B cell (primary cell): Measurements from ENCODE around the gene CDS1. TPM values are rescaled to one million over a fixed set of nuclear protein-coding genes. Genes with fewer than 3 reads are reported as not detected.

ENCODE experiments used
- ATAC-seq: fragments of 200-7000 bp; cut with Tn5 transposase; one replicate; pipeline ENCODE4 v1.10.0; 2021; ENCODE audit warnings: low read depth, mild to moderate bottlenecking, moderate number of reproducible peaks, moderate library complexity
- CTCF ChIA-PET: fragments of 350-600 bp; sonication (Branson Sonifier 250); formaldehyde crosslinking; loops from one replicate; lab custom pipeline; 2021; ENCODE audit warnings: antibody characterized with exemption, inconsistent platforms; lab: Charles Lee
- POLR2A ChIA-PET: fragments of 350-600 bp; sonication (Branson Sonifier 250); formaldehyde crosslinking; loops from one replicate; lab custom pipeline; 2021; ENCODE audit warnings: antibody characterized with exemption; lab: Charles Lee
- DNase-seq: peaks from one replicate; pipeline ENCODE4 v3.0.0; 2013
- H2AFZ ChIP-seq: 2 replicates; pipeline ENCODE4 v1.6.1; 2012; ENCODE audit warnings: mild to moderate bottlenecking, low read depth, low read length; ENCODE audit not compliant: insufficient read depth, poor library complexity, severe bottlenecking
- H3K27ac ChIP-seq, 2 donors: 1 replicate in 1 of 2; 2 replicates in 1 of 2; pipeline ENCODE4 v1.5.1; 2012 to 2013; ENCODE audit warnings: low read length in 2 of 2, mild to moderate bottlenecking in 2 of 2, moderate library complexity in 1 of 2
- H3K27me3 ChIP-seq, 4 experiments: fragments of 200-600 bp in 1 of 4; sonication (generic) in 1 of 4; replicated peaks in 1 of 4; 1 replicate in 2 of 4; 2 replicates in 2 of 4; pipeline versions ENCODE4 v1.6.1 to v1.7.0; 2013 to 2016; ENCODE audit warnings: low read length in 3 of 4, mild to moderate bottlenecking in 2 of 4, mixed read lengths in 1 of 4, moderate library complexity in 1 of 4; ENCODE audit not compliant: insufficient read depth in 4 of 4, control insufficient read depth in 3 of 4; ENCODE audit errors: control extremely low read depth in 1 of 4
- H3K36me3 ChIP-seq, 2 experiments: replicated peaks in 1 of 2; 1 replicate in 1 of 2; 2 replicates in 1 of 2; pipeline versions ENCODE4 v1.6.1 to v1.7.1; 2013; ENCODE audit warnings: low read length in 1 of 2; ENCODE audit not compliant: insufficient read depth in 2 of 2, control insufficient read depth in 1 of 2; ENCODE audit errors: control extremely low read depth in 1 of 2, extremely low read depth in 1 of 2
- H3K4me1 ChIP-seq, 2 donors: fragments of 200-600 bp in 1 of 2; sonication (generic) in 1 of 2; 1 replicate in 1 of 2; 2 replicates in 1 of 2; pipeline versions ENCODE4 v1.5.1 to v1.6.1; 2013 to 2017; ENCODE audit warnings: low read length in 2 of 2; ENCODE audit not compliant: control insufficient read depth in 2 of 2, insufficient read depth in 2 of 2
- H3K4me2 ChIP-seq: replicated peaks from 2 replicates; pipeline ENCODE3; 2012; ENCODE audit warnings: mild to moderate bottlenecking, low read depth, low read length; ENCODE audit not compliant: poor library complexity, severe bottlenecking
- H3K4me3 ChIP-seq, 5 experiments: fragments of 200-600 bp in 1 of 5; sonication (generic) in 1 of 5; 1 replicate in 3 of 5; 2 replicates in 2 of 5; pipeline versions ENCODE4 v1.5.1 to v1.7.0; 2011 to 2016; ENCODE audit warnings: low read length in 4 of 5, mild to moderate bottlenecking in 4 of 5, low read depth in 2 of 5, control low read depth in 1 of 5, moderate library complexity in 1 of 5; ENCODE audit not compliant: insufficient read depth in 1 of 5; ENCODE audit errors: control extremely low read depth in 1 of 5, extremely low read depth in 1 of 5
- H3K79me2 ChIP-seq: fragments of 200-600 bp; sonication (generic); one replicate; pipeline ENCODE4 v1.6.0; 2016; ENCODE audit warnings: low read length; ENCODE audit not compliant: control insufficient read depth, insufficient read depth
- H3K9ac ChIP-seq: fragments of 200-600 bp; sonication (generic); 2 replicates; pipeline ENCODE4 v1.6.1; 2017; ENCODE audit warnings: mild to moderate bottlenecking, low read length, moderate library complexity
- H3K9me3 ChIP-seq, 3 donors: one replicate each; pipeline versions ENCODE4 v1.6.1 to v1.7.1; 2013; ENCODE audit warnings: low read length in 2 of 3; ENCODE audit not compliant: control insufficient read depth in 2 of 3, insufficient read depth in 1 of 3; ENCODE audit errors: control extremely low read depth in 1 of 3
- H4K20me1 ChIP-seq: 2 replicates; pipeline ENCODE4 v1.6.0; 2012; ENCODE audit warnings: mild to moderate bottlenecking, low read length; ENCODE audit not compliant: insufficient read depth, control insufficient read depth, poor library complexity, severe bottlenecking
- H3K27ac Mint-ChIP-seq: one replicate; pipeline ENCODE4 v1.8.0; 2021; ENCODE audit warnings: mixed read lengths
- H3K27me3 Mint-ChIP-seq: one replicate; pipeline ENCODE4 v1.8.0; 2021; ENCODE audit warnings: mixed read lengths
- H3K4me1 Mint-ChIP-seq: one replicate; pipeline ENCODE4 v1.8.0; 2021; ENCODE audit warnings: mixed read lengths
- H3K4me3 Mint-ChIP-seq: one replicate; pipeline ENCODE4 v1.8.0; 2021; ENCODE audit warnings: mixed read lengths
- H3K9me3 Mint-ChIP-seq: one replicate; pipeline ENCODE4 v1.8.0; 2022; ENCODE audit warnings: mixed read lengths; ENCODE audit not compliant: insufficient read depth
- EZH2 ChIP-seq: IDR thresholded peaks from 2 replicates; pipeline ENCODE4 v1.6.1; 2012; ENCODE audit warnings: borderline replicate concordance, low read depth, mild to moderate bottlenecking, moderate library complexity, low read length; ENCODE audit not compliant: insufficient read depth, poor library complexity, severe bottlenecking
- WGBS: methylation state at CpG from one replicate; pipeline ENCODE4 v1.1.5; 2013; ENCODE audit warnings: missing lambda C conversion rate; ENCODE audit not compliant: insufficient coverage; 5-methylcytosine and 5-hydroxymethylcytosine counted together
- intact Hi-C: fragments of 100-400 bp; cut with micrococcal nuclease; formaldehyde crosslinking; loops from one replicate; pipeline ENCODE4 v1.10.0; 2022
- polyA plus RNA-seq: library from polyadenylated mRNA; depleted of rRNA; stranded (reverse); fragments of >200 nt; gene quantifications from 2 replicates; pipeline ENCODE4 v1.2.3, GENCODE V29; 2012
- total RNA-seq, 2 donors: library from RNA; stranded (reverse); fragments of 120-200 nt in 1 of 2; gene quantifications; 1 replicate in 1 of 2; 2 replicates in 1 of 2; pipeline versions ENCODE4 v1.2.3 to v1.2.4, GENCODE V29; 2013 to 2022
- TF ChIP-seq, protein P1 (sequence below): fragments of 200-600 bp; IDR thresholded peaks from one replicate; pipeline ENCODE4 v1.8.0; 2022; ENCODE audit warnings: antibody characterized with exemption, mild to moderate bottlenecking

Gene CDS1
- total and polyA plus RNA-seq, 2 donors (not counting 1 experiment from before 2014, with no cell fraction given) = 0.03 to 0.15 TPM

DNA sequence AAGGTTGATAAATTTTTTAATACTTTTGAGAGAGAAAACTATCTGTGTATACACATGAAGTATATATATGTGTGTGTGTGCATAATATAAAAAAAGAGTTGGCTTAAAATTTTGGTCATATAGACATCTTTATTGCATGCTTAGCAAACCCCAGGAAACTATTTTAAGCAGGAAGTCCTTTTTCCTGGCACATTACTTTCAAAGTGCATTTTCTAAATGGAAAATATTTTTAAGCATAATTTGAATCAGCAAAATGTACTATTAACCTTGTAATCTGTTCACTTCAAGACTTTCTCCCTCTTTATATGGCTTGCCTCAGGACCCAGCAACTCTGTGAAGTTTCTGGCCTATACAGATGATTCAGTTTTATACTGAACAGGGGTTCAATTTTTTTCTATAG, 106.3 kb downstream of the CDS1 start:
- no peak for TF ChIP-seq EZH2
- TF ChIP-seq, protein P1, sequence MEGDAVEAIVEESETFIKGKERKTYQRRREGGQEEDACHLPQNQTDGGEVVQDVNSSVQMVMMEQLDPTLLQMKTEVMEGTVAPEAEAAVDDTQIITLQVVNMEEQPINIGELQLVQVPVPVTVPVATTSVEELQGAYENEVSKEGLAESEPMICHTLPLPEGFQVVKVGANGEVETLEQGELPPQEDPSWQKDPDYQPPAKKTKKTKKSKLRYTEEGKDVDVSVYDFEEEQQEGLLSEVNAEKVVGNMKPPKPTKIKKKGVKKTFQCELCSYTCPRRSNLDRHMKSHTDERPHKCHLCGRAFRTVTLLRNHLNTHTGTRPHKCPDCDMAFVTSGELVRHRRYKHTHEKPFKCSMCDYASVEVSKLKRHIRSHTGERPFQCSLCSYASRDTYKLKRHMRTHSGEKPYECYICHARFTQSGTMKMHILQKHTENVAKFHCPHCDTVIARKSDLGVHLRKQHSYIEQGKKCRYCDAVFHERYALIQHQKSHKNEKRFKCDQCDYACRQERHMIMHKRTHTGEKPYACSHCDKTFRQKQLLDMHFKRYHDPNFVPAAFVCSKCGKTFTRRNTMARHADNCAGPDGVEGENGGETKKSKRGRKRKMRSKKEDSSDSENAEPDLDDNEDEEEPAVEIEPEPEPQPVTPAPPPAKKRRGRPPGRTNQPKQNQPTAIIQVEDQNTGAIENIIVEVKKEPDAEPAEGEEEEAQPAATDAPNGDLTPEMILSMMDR = no peak
- Mint-ChIP-seq H3K4me1 (no peaks in the 10 kb centered on the region), H3K27ac (no peak overlapping the region)

DNA sequence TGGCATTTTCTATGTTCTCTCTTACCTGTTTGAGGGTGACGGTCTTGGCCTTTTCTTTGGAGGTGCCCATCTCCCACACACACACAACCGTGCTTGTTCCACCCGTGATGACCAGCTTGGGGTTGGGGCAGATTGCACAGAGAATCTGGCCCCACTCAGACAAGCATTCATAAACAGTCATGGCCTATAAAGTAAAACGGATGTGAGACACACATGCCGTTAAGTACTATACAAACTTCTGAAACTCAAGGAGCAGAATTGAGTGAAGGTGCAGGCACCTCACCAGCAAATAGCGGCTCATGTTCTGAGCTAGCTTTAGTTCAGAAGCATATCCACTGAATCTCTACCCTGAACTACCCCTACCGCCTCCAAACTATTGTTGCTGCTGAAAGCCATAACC, 107.6 kb downstream of the CDS1 start:
- H3K27me3 Mint-ChIP-seq = no peaks in the 10 kb centered on the region
- no peak overlapping the region for H3K4me3 Mint-ChIP-seq
- Histone ChIP-seq H3K4me3 (no peak overlapping the region), H3K27me3 (no peaks in the 10 kb centered on the region), H3K9me3 (no peaks in the 10 kb centered on the region), H3K4me2 (no peak overlapping the region), H3K36me3 (no peaks in the 10 kb centered on the region), H3K79me2 (no peaks in the 10 kb centered on the region), H3K27ac (no peak overlapping the region), H3K4me1 (no peaks in the 10 kb centered on the region), H4K20me1 (no peaks in the 10 kb centered on the region), H2AFZ (no peak overlapping the region), H3K9ac (no peak overlapping the region)
- WGBS = 100% methylated on average over 2 of the region's 7 CpGs
- ChIA-PET POLR2A (no interaction called here), CTCF (no interaction called here)
- TF ChIP-seq, protein P1 = no peak
- TF ChIP-seq EZH2 = no peak
- no peak overlapping the region for H3K27ac Mint-ChIP-seq
- ATAC-seq (no peak), DNase-seq (no peak)
- H3K4me1 Mint-ChIP-seq = no peaks in the 10 kb centered on the region
- intact Hi-C loops = no loop called here
- no peaks in the 10 kb centered on the region for H3K9me3 Mint-ChIP-seq

More for the DNA sequence above, 106.3 kb downstream of the CDS1 start:
- H3K4me3 Mint-ChIP-seq = no peak overlapping the region
- no peaks in the 10 kb centered on the region for H4K20me1 ChIP-seq
- no peaks in the 10 kb centered on the region for H3K27me3 ChIP-seq
- CTCF ChIA-PET = no interaction called here
- no peaks in the 10 kb centered on the region for H3K9me3 ChIP-seq
- H3K36me3 ChIP-seq = no peaks in the 10 kb centered on the region
- intact Hi-C loops = no loop called here
- no peak overlapping the region for H2AFZ ChIP-seq
- no peak overlapping the region for H3K4me2 ChIP-seq
- no peaks in the 10 kb centered on the region for H3K9me3 Mint-ChIP-seq
- no peak overlapping the region for H3K9ac ChIP-seq
- H3K79me2 ChIP-seq = no peaks in the 10 kb centered on the region
- POLR2A ChIA-PET = no interaction called here
- H3K4me1 ChIP-seq = no peaks in the 10 kb centered on the region
- ATAC-seq (no peak), DNase-seq (no peak)
- no peaks in the 10 kb centered on the region for H3K27me3 Mint-ChIP-seq
- no peak overlapping the region for H3K4me3 ChIP-seq
- H3K27ac ChIP-seq = no peak overlapping the region
